Astrocyte (in vitro differentiated cells and primary cell): ENCODE measurements around the gene COL18A1. TPM values are rescaled to one million over a fixed set of nuclear protein-coding genes. Genes with fewer than 3 reads are reported as not detected.

Experiments used
- DNase-seq: peaks from one replicate; pipeline ENCODE4 v3.0.0-alpha.2; 2010; ENCODE audit warnings: low read depth
- FAIRE-seq: peaks from 2 replicates; lab custom pipeline; 2011; peaks lifted over from hg19 to GRCh38; lab: Jason Lieb, UNC
- H2AFZ ChIP-seq: 2 replicates; pipeline ENCODE4 v1.6.0; 2012; ENCODE audit warnings: low read depth, low read length, inconsistent platforms
- H3K27ac ChIP-seq: 2 replicates; pipeline ENCODE4 v1.5.1; 2011; ENCODE audit warnings: low read depth, low read length, inconsistent platforms
- H3K27me3 ChIP-seq: 2 replicates; pipeline ENCODE4 v1.6.0; 2011; ENCODE audit warnings: low read length, inconsistent platforms; ENCODE audit not compliant: insufficient read depth
- H3K36me3 ChIP-seq: 2 replicates; pipeline ENCODE4 v1.5.1; 2011; ENCODE audit warnings: low read length, inconsistent platforms; ENCODE audit not compliant: insufficient read depth
- H3K4me1 ChIP-seq: 2 replicates; pipeline ENCODE4 v1.5.1; 2011; ENCODE audit warnings: low read length, inconsistent platforms; ENCODE audit not compliant: insufficient read depth
- H3K4me2 ChIP-seq: 2 replicates; pipeline ENCODE4 v1.6.0; 2012; ENCODE audit warnings: low read length, inconsistent platforms
- H3K4me3 ChIP-seq: 2 replicates; pipeline ENCODE4 v1.5.1; 2011; ENCODE audit warnings: low read depth, mild to moderate bottlenecking, low read length, inconsistent platforms; ENCODE audit not compliant: insufficient read depth
- H3K79me2 ChIP-seq: 2 replicates; pipeline ENCODE4 v1.6.0; 2012; ENCODE audit warnings: mild to moderate bottlenecking, low read length, inconsistent platforms; ENCODE audit not compliant: insufficient read depth
- H3K9ac ChIP-seq: 2 replicates; pipeline ENCODE4 v1.6.0; 2012; ENCODE audit warnings: mild to moderate bottlenecking, low read length, inconsistent platforms
- H3K9me3 ChIP-seq: 2 replicates; pipeline ENCODE4 v1.5.1; 2012; ENCODE audit warnings: low read depth, mild to moderate bottlenecking, low read length, inconsistent platforms; ENCODE audit not compliant: insufficient read depth
- H4K20me1 ChIP-seq: 2 replicates; pipeline ENCODE4 v1.6.0; 2012; ENCODE audit warnings: low read length, inconsistent platforms; ENCODE audit not compliant: insufficient read depth
- H3K27ac Mint-ChIP-seq: one replicate; pipeline ENCODE4 v1.8.0; 2021; ENCODE audit warnings: mild to moderate bottlenecking, mixed read lengths; ENCODE audit not compliant: unreplicated experiment
- H3K27me3 Mint-ChIP-seq: one replicate; pipeline ENCODE4 v1.8.0; 2021; ENCODE audit warnings: low read depth, mixed read lengths; ENCODE audit not compliant: unreplicated experiment
- H3K36me3 Mint-ChIP-seq: one replicate; pipeline ENCODE4 v1.8.0; 2021; ENCODE audit warnings: low read depth, mixed read lengths; ENCODE audit not compliant: unreplicated experiment
- H3K4me1 Mint-ChIP-seq: one replicate; pipeline ENCODE4 v1.8.0; 2021; ENCODE audit warnings: low read depth, mixed read lengths; ENCODE audit not compliant: unreplicated experiment
- H3K4me3 Mint-ChIP-seq: one replicate; pipeline ENCODE4 v1.8.0; 2021; ENCODE audit warnings: mild to moderate bottlenecking, moderate library complexity, mixed read lengths; ENCODE audit not compliant: unreplicated experiment
- H3K9me3 Mint-ChIP-seq: one replicate; pipeline ENCODE4 v1.8.0; 2021; ENCODE audit warnings: mild to moderate bottlenecking, mixed read lengths; ENCODE audit not compliant: unreplicated experiment
- EZH2 ChIP-seq: IDR thresholded peaks from 2 replicates; pipeline ENCODE4 v1.6.1; 2012; ENCODE audit warnings: mild to moderate bottlenecking, low read length, inconsistent platforms; ENCODE audit not compliant: insufficient read depth
- total RNA-seq: library from RNA; stranded (reverse); gene quantifications from 2 replicates; pipeline ENCODE4 v1.2.1, GENCODE V29; 2021
- TF ChIP-seq, protein P1 (sequence below): IDR thresholded peaks from 2 replicates; pipeline ENCODE4 v1.5.1; 2011; ENCODE audit warnings: low read depth, mild to moderate bottlenecking, inconsistent platforms, low read length, moderate library complexity; ENCODE audit not compliant: insufficient read depth

The COL18A1 gene
- total RNA-seq, 1 donor from 2014 or later = 616 TPM

DNA sequence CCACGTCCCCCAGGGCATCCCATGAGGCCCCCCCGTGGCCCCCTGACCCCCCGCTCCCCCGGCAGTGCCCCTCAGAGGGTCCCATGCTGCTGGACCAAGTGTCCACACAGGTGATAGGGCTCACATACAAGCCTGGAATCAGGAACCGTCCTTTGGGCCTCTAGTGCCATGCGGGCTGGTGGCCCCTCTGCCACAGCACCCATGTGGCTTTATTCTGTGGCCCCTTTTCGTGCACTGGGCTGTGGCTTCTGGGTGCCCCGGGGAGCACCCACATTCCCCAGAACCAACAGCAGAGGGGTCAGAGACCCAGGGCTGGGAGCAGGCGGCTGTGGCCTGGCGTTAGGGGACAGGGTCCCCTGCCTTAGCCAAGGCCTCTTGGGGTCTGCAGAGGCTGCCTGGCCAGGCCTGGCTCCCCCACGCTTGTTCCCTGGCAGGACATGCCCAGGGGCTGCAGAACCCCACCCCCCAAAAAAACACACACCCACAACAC is 105.5 kb downstream of the COL18A1 start:
- Mint-ChIP-seq H3K27ac (no peak overlapping the region), H3K4me3 (no peak overlapping the region), H3K27me3 (no peaks in the 10 kb centered on the region), H3K4me1 (peaks cover 1% of the 10 kb centered on the region), H3K36me3 (peaks cover 3% of the 10 kb centered on the region), H3K9me3 (no peaks in the 10 kb centered on the region)
- H3K27me3 ChIP-seq = no peaks in the 10 kb centered on the region
- no peak overlapping the region for H3K4me2 ChIP-seq
- no peak for TF ChIP-seq EZH2
- TF ChIP-seq, protein P1, sequence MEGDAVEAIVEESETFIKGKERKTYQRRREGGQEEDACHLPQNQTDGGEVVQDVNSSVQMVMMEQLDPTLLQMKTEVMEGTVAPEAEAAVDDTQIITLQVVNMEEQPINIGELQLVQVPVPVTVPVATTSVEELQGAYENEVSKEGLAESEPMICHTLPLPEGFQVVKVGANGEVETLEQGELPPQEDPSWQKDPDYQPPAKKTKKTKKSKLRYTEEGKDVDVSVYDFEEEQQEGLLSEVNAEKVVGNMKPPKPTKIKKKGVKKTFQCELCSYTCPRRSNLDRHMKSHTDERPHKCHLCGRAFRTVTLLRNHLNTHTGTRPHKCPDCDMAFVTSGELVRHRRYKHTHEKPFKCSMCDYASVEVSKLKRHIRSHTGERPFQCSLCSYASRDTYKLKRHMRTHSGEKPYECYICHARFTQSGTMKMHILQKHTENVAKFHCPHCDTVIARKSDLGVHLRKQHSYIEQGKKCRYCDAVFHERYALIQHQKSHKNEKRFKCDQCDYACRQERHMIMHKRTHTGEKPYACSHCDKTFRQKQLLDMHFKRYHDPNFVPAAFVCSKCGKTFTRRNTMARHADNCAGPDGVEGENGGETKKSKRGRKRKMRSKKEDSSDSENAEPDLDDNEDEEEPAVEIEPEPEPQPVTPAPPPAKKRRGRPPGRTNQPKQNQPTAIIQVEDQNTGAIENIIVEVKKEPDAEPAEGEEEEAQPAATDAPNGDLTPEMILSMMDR = no peak
- no peak overlapping the region for H3K9ac ChIP-seq
- no peak overlapping the region for H3K27ac ChIP-seq
- no peak overlapping the region for H2AFZ ChIP-seq
- no peak for FAIRE-seq
- H3K9me3 ChIP-seq = no peaks in the 10 kb centered on the region
- no peaks in the 10 kb centered on the region for H3K36me3 ChIP-seq
- H3K4me1 ChIP-seq = no peaks in the 10 kb centered on the region
- no peak overlapping the region for H3K4me3 ChIP-seq
- H4K20me1 ChIP-seq = peaks cover 13% of the 10 kb centered on the region
- DNase-seq = no peak
- no peaks in the 10 kb centered on the region for H3K79me2 ChIP-seq

DNA sequence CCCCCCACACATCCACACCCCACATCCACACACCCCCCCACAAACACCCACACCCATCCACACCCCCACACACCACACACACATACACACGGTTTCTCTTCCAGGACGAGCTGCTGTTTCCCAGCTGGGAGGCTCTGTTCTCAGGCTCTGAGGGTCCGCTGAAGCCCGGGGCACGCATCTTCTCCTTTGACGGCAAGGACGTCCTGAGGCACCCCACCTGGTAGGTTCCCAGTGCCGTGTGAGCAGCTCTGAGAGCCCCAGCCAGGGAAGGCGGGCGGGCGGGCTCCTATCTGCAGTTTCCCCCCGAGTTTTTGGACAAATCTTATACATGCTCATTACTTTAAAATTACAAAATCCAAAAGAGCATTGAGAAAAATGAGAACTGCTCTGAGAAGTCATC is 106.0 kb downstream of the COL18A1 start:
- Histone ChIP-seq H3K4me2 (no peak overlapping the region), H3K9me3 (no peaks in the 10 kb centered on the region), H3K79me2 (no peaks in the 10 kb centered on the region), H3K36me3 (no peaks in the 10 kb centered on the region), H3K27ac (no peak overlapping the region), H2AFZ (no peak overlapping the region), H4K20me1 (peaks cover 13% of the 10 kb centered on the region), H3K4me1 (no peaks in the 10 kb centered on the region), H3K27me3 (no peaks in the 10 kb centered on the region), H3K4me3 (no peak overlapping the region), H3K9ac (no peak overlapping the region)
- TF ChIP-seq, protein P1 = no peak
- Mint-ChIP-seq H3K36me3 (peaks cover 3% of the 10 kb centered on the region), H3K27me3 (no peaks in the 10 kb centered on the region), H3K9me3 (no peaks in the 10 kb centered on the region), H3K27ac (peak overlapping the region; percentile 58), H3K4me1 (peaks cover 1% of the 10 kb centered on the region), H3K4me3 (no peak overlapping the region)
- no peak for DNase-seq
- no peak for FAIRE-seq

DNA sequence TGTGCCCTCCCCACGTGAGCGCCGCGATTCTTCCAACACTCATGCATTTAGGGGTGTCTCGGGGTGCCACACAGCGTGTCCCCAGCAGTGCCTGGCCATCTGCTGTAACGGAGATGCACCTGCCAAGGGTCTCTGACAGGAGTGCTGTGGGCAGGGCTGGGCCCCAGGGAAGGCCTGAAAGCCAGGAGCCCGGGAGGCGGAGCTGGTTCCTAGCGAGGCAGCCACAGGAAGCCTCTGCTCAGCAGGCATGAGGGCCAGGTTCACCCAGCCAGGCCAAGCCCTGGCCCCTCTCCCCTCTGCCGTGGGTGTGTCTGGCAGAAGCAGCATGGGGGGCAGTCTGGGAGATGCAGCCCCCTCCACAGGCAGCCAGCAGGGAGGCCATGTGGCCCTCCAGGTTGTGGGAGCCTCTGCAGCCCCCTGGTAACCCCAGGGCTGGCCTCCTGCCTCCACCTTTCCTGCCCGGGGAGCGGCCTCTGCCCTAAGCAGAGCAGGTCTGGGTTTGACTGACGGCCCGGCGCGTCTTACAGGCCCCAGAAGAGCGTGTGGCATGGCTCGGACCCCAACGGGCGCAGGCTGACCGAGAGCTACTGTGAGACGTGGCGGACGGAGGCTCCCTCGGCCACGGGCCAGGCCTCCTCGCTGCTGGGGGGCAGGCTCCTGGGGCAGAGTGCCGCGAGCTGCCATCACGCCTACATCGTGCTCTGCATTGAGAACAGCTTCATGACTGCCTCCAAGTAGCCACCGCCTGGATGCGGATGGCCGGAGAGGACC is 106.9 kb downstream of the COL18A1 start:
- Mint-ChIP-seq H3K9me3 (no peaks in the 10 kb centered on the region), H3K27me3 (no peaks in the 10 kb centered on the region), H3K36me3 (peaks cover 3% of the 10 kb centered on the region), H3K4me3 (no peak overlapping the region), H3K4me1 (peaks cover 1% of the 10 kb centered on the region), H3K27ac (peak overlapping the region; percentile 58)
- no peaks in the 10 kb centered on the region for H3K27me3 ChIP-seq
- H3K4me1 ChIP-seq = no peaks in the 10 kb centered on the region
- FAIRE-seq (no peak), DNase-seq (no peak)
- no peaks in the 10 kb centered on the region for H3K9me3 ChIP-seq
- no peak overlapping the region for H3K4me2 ChIP-seq
- no peak overlapping the region for H3K9ac ChIP-seq
- no peak overlapping the region for H3K4me3 ChIP-seq
- H3K79me2 ChIP-seq = no peaks in the 10 kb centered on the region
- no peak overlapping the region for H3K27ac ChIP-seq
- no peaks in the 10 kb centered on the region for H3K36me3 ChIP-seq
- no peak overlapping the region for H2AFZ ChIP-seq
- H4K20me1 ChIP-seq = peaks cover 13% of the 10 kb centered on the region
- TF ChIP-seq EZH2 = no peak
- TF ChIP-seq, protein P1 = no peak
